Osteoblast (primary cell): ENCODE measurements around the gene STARD5. TPM values are rescaled to one million over a fixed set of nuclear protein-coding genes. Genes with fewer than 3 reads are reported as not detected.

Experiments used
- DNase-seq: peaks from one replicate; pipeline ENCODE4 v3.0.0; 2011; ENCODE audit warnings: low spot score, mixed read lengths; ENCODE audit not compliant: insufficient read length; ENCODE audit errors: missing footprints
- H2AFZ ChIP-seq: 2 replicates; pipeline ENCODE4 v1.6.0; 2011; ENCODE audit warnings: mild to moderate bottlenecking, low read length
- H3K27ac ChIP-seq: 2 replicates; pipeline ENCODE4 v1.5.1; 2011; ENCODE audit warnings: mild to moderate bottlenecking, low read depth, low read length, moderate library complexity
- H3K27me3 ChIP-seq: 2 replicates; pipeline ENCODE4 v1.6.0; 2012; ENCODE audit warnings: mild to moderate bottlenecking, control low read depth, inconsistent platforms, low read length, moderate library complexity; ENCODE audit not compliant: insufficient read depth
- H3K36me3 ChIP-seq: 2 replicates; pipeline ENCODE4 v1.5.1; 2011; ENCODE audit warnings: mild to moderate bottlenecking, low read length, control low read depth, moderate library complexity; ENCODE audit not compliant: insufficient read depth
- H3K4me1 ChIP-seq: 2 replicates; pipeline ENCODE4 v1.5.1; 2011; ENCODE audit warnings: mild to moderate bottlenecking, low read length, control low read depth, moderate library complexity; ENCODE audit not compliant: insufficient read depth
- H3K4me2 ChIP-seq: 2 replicates; pipeline ENCODE4 v1.6.0; 2011; ENCODE audit warnings: mild to moderate bottlenecking, low read length; ENCODE audit not compliant: insufficient read depth
- H3K4me3 ChIP-seq: fragments of 200-600 bp; sonication (generic); 3 replicates; pipeline ENCODE4 v1.5.1; 2012; ENCODE audit warnings: mild to moderate bottlenecking, low read length, inconsistent platforms; ENCODE audit not compliant: insufficient read depth
- H3K79me2 ChIP-seq: 2 replicates; pipeline ENCODE4 v1.6.0; 2012; ENCODE audit warnings: mild to moderate bottlenecking, low read length, control low read depth, inconsistent platforms; ENCODE audit not compliant: insufficient read depth
- H3K9me3 ChIP-seq: 2 replicates; pipeline ENCODE4 v1.5.1; 2011; ENCODE audit warnings: low read depth, low read length, control low read depth
- H4K20me1 ChIP-seq: 2 replicates; pipeline ENCODE4 v1.6.0; 2012; ENCODE audit warnings: mild to moderate bottlenecking, low read length, control low read depth; ENCODE audit not compliant: insufficient read depth
- total RNA-seq: library from RNA; depleted of rRNA; stranded (reverse); fragments of >200 nt; gene quantifications from 2 replicates; pipeline ENCODE4 v1.2.3, GENCODE V29; 2012
- TF ChIP-seq, protein P1 (sequence below): IDR thresholded peaks from 2 replicates; pipeline ENCODE4 v1.5.1; 2011; ENCODE audit warnings: mild to moderate bottlenecking, low read depth, low read length, moderate library complexity; ENCODE audit errors: extremely low read depth

The STARD5 gene
- total RNA-seq, 1 donor: 6.5 TPM

DNA sequence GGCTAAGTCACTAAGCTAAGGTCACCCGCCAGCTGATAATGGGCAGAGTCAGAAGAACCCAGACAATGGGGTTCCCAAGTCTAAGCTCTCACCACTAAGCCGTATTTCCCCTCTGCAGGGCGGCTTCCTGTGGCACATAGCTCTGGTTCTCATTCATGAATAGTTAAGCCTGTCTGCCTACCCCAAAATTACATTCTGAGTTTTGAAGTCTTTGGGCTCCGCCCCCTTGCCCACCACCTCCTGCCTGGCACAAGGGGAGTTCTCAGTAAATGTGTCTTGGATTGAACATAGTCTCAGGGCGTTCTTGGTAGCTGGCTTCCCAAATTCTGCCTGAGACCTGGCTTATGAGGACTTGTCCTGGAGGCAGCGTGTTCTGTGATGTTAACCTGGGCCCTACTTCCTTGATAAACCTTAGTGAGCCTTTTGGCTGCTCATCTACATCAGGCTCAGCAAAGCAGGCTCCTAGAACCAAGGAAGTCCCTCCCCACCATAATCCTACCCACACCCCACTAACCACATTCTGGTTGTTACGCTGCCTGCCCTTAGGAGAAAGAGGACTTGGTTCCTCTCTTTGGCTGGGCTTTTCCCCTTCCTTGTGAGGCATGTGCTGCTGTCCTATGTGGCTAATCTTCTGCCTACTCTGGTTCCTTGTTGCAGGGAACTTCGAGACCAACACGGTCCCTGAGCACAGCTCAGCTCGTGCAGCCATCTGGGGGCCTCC is 54.9 kb downstream of the STARD5 start:
- Histone ChIP-seq H3K4me3 (no peak overlapping the region), H3K9me3 (no peaks in the 10 kb centered on the region), H2AFZ (no peak overlapping the region), H3K4me1 (peaks cover 20% of the 10 kb centered on the region), H4K20me1 (no peaks in the 10 kb centered on the region), H3K27ac (no peak overlapping the region), H3K79me2 (no peaks in the 10 kb centered on the region), H3K4me2 (no peak overlapping the region), H3K36me3 (no peaks in the 10 kb centered on the region), H3K27me3 (peaks cover 5% of the 10 kb centered on the region)
- TF ChIP-seq, protein P1, sequence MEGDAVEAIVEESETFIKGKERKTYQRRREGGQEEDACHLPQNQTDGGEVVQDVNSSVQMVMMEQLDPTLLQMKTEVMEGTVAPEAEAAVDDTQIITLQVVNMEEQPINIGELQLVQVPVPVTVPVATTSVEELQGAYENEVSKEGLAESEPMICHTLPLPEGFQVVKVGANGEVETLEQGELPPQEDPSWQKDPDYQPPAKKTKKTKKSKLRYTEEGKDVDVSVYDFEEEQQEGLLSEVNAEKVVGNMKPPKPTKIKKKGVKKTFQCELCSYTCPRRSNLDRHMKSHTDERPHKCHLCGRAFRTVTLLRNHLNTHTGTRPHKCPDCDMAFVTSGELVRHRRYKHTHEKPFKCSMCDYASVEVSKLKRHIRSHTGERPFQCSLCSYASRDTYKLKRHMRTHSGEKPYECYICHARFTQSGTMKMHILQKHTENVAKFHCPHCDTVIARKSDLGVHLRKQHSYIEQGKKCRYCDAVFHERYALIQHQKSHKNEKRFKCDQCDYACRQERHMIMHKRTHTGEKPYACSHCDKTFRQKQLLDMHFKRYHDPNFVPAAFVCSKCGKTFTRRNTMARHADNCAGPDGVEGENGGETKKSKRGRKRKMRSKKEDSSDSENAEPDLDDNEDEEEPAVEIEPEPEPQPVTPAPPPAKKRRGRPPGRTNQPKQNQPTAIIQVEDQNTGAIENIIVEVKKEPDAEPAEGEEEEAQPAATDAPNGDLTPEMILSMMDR: no peak
- no peak for DNase-seq

DNA sequence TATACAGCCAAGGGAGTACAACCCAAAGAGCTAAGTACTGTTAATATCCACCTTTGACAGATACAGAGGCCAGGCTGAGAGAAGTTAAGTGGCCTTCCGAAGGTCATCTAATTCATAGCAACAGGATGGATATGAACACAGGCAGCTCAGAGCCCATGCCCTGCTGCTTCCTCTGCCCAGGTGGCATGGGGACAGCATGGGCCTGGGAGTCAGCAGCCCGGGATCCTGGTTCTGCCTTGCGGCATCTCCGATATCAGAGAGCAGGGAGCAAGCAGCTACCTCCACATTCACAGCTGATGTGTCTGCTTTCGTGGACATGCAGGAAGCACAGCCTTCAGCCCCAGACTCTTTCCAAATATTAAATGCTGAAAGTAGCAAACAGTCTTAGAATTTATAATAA is 55.6 kb downstream of the STARD5 start:
- H3K4me3 ChIP-seq: no peak overlapping the region
- H3K27ac ChIP-seq: no peak overlapping the region
- no peak overlapping the region for H3K4me2 ChIP-seq
- no peaks in the 10 kb centered on the region for H3K79me2 ChIP-seq
- H3K36me3 ChIP-seq: no peaks in the 10 kb centered on the region
- peaks cover 12% of the 10 kb centered on the region for H3K27me3 ChIP-seq
- no peaks in the 10 kb centered on the region for H4K20me1 ChIP-seq
- TF ChIP-seq, protein P1: no peak
- no peak overlapping the region for H2AFZ ChIP-seq
- DNase-seq: no peak
- H3K4me1 ChIP-seq: peaks cover 20% of the 10 kb centered on the region
- H3K9me3 ChIP-seq: no peaks in the 10 kb centered on the region

DNA sequence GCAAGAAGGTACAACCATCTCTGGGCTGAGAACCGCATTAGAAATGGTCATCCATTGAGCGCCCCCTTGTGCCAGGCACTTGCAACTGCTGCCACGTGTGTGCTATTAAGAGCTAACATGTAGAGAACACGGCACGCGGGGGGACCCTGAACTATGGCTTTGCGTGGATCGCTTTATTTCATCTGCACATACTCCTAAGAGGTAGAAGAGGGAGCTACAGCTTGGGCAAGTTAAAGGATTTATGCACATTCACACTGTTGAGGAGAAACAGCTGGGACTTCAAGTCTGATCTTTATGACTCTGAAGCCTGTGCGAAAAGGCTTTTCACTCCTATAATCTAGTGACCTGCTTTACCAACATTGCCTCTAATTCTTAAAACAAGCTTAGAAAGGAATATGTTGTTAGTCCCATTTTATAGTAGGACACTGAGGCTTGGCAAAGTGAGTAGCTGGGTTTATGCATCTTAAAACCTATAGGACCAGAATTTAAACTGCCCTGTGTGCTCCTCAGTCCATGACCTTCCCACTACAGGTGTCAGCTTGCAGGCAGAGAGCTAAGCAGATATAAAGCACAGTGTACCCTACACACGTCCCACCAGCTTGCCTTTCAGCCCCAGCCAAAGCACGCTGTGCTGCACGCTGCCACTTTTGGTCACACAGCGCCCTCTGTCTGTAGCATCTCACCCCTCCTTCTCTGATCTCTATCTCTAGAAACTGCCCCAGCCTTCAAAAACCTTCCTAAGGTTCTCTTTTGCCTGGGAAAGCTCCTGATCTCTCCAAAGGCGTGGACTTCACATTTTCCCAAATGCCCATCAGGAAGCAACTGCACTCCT is 57.8 kb downstream of the STARD5 start:
- Histone ChIP-seq H2AFZ (peak overlapping the region; percentile 81), H3K27me3 (peaks cover 12% of the 10 kb centered on the region), H3K4me2 (peak overlapping the region; percentile 87), H3K4me1 (peaks cover 20% of the 10 kb centered on the region), H3K9me3 (no peaks in the 10 kb centered on the region), H3K36me3 (no peaks in the 10 kb centered on the region), H3K4me3 (peak overlapping the region; percentile 58), H4K20me1 (no peaks in the 10 kb centered on the region), H3K27ac (no peak overlapping the region), H3K79me2 (no peaks in the 10 kb centered on the region)
- peak; percentile 89 for DNase-seq
- TF ChIP-seq, protein P1: peak; percentile 92
